ENCODE results near the gene EPS8L2.

GRCh38 chr11:707817-708420 lies 1.9 kb downstream of the EPS8L2 start:
- TF ChIP-seq CTCF (IDR thresholded peaks at IDR 0.05; ENCODE audit: insufficient read depth, low read depth, low read length) (no peak), EZH2 (IDR thresholded peaks at IDR 0.05; ENCODE audit: insufficient read depth, low read length) (no peak)

Data from astrocyte (in vitro differentiated cells and primary cell).